GM19035 (cell line): Measurements from ENCODE around the gene VPS54.
A peak's percentile ranks its signal among the peaks of the same experiment; 100 is the strongest.
"Not testable (repeated sequence)": the region's sequence is repeated elsewhere in the genome, so short reads cannot be mapped to it uniquely, and the experiment has no call there.

Experiments
- ATAC-seq: cut with Tn5 transposase; IDR thresholded peaks from one replicate; pipeline ENCODE4 v1.9.1; 2021; ENCODE audit not compliant: unreplicated experiment

Gene VPS54

DNA sequence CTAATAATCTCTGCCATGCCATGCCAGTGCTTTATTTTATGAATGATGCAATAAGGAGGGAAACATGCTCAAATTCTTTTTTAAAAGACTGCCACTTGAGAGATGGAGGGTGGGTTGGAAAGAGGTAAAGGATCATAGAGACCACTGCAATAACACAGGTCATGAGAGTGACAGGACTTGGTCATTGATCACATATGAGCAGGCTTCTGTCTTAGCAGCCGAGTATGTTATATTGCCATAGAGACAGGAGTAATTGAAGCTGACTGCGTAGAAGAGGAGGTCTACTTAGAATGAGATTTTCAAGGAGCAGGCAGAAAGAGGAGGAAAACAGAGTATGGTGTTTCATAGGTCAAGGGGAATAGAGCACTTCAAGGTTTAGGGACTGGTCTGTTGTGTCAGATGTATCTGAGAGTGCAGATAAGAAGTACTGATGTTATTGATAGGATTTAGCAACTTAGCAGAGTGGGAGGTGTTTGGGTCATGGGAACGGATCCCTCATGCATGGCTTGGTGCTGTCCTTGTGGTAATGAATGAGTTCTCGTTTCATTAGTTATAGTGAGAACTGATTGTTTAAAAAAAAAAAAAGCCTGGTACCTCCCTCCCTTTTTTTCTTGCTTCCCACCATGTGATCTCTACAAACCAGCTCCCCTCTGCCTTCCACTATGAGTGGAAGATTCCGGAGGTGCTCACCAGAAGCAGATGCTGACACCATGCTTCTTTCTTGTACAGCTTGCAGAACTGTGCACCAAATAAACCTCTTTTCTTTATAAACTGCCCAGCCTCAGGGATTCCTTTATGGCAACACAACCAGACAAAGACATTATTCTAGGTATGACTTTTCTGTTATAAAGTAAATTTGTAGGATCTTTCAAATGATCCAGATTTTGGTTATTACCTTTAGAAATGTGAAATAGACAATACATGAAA, 144.8 kb downstream of the VPS54 start:
- no peak for ATAC-seq

DNA sequence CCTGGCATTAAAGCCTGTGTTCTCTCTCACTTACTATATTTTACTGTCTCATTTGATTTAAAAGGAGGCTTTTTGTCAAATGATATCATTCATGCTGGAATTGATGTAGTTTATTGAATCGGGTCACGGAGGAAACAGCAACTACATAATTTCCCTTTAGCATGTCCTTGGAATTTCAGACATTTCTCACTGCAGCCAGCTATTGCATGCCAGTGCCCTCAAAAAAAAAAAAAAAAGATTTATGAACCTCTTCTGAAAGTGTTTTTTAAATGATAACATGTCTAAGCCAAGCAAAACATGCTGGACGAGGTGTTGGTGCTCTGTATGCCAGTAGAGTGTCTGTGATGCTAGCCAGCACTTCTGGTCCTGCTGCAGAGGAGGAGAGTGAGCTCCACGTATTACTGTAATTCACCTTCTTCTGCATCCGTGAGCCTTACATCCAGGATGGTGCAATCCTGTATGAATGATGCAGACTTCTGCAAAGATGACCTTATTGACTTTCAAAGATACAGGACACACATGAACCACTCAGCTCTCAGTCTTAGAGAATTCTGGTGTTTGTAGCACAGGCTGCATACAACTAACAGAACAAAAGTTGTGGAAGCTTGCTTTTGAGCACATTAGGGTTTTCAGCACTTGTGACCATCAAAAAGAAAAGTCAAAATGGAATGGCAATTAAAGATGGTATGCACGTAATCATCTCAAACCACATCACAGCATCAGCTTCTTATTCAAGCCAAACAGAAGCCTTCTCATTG, 146.5 kb downstream of the VPS54 start:
- ATAC-seq: no peak

DNA sequence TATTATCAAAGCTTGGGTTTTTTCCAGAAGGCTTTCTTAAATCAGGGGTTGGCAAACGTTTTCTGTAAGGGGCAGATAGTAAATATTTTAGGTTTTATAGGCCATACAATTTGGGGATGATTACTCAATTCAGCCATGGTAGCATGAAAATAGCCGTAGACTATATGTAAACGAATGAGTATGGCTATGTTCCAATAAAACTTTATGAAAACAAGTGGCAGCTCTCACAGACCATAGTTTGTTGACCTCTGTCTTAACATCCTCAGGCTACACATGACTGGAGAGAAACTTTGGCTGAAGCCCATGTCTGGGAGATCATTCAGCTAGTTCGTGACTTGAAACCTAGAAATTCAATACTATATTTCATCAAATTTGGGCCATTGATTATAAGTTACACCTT, 147.4 kb downstream of the VPS54 start:
- no peak for ATAC-seq

DNA sequence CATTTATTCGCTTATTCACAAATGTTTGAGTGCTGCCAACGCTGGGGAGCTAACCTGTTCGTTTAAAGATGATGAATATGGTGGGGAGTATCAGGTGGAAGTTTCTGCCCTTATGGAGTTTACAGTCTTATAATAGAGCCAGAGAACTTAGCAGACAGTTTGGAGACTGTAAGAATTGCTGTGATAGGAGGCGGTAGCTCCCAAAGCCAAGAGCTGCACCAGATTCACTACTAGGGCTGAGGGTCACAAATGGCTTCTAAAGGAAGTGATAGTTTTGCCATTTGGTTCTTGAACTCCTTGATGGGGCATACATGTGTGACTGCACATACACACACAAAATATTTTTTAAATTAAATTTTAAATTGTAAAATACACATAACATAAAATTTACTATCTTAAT, 148.5 kb downstream of the VPS54 start:
- ATAC-seq: no peak

DNA sequence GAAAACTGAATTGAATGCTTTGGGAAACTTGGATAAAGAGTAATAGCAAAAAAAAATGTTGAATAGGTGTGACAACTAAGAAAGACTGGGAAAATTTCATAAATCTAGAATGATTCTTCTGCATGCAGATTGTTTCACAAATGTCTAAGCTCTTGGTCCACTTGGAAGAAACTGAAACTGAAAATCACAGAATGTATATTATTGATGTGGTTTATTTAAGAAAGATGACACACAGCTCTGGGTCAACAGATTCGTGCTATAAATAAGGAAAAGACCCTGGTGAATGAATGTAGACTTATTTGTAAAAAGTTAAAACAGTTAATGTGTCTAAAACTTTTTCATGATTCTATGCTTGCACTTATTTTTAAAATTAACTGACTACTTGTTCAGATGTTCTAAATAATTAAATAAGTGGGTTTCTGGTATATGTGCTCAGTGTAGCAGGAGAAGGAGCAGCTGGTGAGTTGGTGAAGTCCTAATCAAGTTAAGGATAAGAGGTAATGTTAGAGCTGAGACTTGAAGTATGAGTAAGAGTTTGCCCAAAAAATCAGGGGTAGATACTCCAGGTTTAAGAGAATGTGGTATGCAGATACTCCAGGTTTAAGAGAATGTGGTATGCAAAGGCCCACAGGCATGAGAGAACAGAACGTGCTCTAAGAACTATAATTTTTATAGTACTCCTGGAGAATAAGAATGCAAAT, 153.1 kb downstream of the VPS54 start:
- ATAC-seq: peak; percentile 61

DNA sequence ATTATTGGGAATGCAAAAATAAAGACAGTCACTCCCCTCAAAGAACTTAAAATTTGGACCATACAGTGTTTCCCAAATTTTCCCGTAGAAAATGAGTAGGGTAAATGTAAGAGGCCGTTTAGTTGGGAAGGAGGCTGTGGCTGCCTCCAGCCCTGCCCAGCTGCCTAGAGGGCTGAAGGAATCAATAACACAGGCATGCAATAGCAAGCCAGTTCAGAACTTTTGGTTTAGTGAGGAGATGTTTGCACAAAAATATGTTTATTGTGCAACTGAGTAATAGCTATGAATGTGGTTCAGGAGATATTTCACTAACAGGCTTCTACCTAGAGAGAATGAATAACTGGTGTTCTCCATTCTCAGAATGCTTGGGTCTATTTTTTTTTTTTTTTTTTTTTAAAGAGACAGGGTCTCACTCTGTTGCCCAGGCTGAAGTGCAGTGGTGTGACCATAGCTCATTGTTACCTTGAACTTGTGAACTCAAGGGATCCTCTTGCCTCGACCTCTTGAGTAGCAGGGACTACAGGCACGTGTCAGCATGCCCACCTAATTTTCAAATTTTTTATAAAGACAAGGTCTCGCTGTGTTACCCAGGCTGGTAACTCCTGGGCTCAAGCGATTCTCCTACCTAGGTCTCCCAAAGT, 153.9 kb downstream of the VPS54 start:
- no peak for ATAC-seq

DNA sequence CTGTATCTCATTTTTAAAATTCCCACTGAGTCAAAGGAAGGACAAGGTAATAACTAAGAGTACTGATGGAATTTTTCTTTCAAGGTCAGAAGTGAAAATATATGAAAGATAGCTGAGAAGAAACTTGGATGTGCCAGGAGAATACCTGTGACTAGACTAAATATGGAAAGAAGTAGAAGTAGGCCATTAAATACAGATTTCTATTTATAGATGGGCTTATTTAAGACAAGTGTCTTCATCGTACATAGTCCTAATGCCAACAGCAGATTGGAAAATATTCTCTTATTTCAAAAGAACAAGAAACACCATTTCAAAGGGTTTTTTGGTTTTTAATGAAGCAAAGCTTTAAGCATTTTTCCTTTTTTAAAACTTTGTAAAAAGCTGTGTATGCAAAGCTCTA, 155.5 kb downstream of the VPS54 start:
- ATAC-seq: no peak

DNA sequence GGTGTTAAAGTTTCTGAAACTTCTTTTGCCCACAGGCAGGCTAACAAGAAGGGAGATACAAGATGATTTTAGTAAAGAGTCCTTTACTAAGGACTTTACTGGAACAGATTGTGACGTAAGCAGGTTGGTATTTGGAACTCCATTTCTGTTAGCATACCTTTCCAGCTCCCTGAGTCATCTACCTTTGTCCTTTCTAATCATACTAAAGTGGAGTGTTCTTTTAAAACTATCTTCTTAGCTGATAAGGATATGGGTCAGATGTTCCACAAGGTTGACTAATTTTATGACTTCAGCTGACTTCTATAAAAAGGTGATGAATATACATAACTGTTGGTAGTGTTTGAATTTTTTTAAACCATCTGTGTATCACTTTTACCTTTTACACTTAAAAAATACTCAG, 156.4 kb downstream of the VPS54 start:
- no peak for ATAC-seq

DNA sequence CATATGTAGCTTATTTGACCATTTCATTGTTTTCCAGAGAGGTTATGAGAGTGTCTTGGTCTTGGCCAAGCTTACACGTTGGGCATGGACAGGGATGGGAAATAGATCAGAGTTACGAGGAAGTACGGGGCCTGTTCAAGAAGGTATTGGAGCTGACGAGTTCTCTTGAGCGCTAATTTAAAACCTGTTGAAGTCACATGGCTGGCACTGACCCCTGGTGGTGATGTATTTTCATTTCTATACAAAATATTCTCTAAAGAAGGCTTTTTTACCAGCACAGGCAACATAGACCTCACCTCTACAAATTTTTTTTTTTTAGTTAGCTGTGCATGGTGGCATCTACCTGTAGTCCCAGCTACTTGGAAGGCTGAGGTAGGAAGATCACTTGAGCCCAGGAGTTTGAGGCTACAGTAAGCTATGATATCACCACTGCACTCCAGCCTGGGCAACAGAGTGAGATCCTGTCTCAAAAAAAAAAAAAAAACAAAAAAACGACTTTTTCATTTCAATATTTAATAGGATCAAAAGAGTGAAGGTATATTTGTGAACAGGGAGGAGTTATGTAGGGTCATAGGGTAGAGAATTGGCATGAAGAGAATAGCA, 157.9 kb downstream of the VPS54 start:
- ATAC-seq: no peak

DNA sequence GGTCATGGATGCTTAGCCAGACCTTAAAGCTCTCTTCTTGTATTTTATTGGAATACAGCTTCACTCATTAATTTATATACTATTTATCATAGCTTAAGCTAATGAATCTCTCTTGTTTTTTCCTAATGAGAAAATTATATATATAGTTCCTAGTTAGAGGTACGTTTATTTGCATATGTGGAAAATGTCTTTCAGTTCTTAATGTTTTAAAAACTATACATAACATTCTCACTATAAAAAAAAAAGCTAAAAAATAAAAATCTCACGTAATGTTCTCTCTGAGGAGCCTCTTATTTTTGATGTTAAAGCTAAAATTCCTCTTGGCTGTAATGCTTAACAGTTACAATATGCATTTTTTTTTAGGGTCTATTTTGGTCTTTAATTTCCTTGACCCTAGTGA, 160.9 kb downstream of the VPS54 start:
- ATAC-seq: no peak

DNA sequence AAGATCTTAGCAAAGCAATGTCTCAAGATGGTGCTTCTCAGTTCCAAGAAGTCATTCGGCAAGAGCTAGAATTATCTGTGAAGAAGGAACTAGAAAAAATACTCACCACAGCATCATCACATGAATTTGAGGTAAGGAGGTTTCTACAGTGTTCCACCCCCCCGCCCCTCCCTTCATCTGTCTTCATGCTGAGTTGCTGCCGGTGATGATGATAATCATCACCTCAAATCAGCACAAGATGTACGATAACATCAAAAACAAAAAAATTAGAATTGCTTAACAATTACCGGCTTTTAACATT, 163.0 kb downstream of the VPS54 start:
- no peak for ATAC-seq

DNA sequence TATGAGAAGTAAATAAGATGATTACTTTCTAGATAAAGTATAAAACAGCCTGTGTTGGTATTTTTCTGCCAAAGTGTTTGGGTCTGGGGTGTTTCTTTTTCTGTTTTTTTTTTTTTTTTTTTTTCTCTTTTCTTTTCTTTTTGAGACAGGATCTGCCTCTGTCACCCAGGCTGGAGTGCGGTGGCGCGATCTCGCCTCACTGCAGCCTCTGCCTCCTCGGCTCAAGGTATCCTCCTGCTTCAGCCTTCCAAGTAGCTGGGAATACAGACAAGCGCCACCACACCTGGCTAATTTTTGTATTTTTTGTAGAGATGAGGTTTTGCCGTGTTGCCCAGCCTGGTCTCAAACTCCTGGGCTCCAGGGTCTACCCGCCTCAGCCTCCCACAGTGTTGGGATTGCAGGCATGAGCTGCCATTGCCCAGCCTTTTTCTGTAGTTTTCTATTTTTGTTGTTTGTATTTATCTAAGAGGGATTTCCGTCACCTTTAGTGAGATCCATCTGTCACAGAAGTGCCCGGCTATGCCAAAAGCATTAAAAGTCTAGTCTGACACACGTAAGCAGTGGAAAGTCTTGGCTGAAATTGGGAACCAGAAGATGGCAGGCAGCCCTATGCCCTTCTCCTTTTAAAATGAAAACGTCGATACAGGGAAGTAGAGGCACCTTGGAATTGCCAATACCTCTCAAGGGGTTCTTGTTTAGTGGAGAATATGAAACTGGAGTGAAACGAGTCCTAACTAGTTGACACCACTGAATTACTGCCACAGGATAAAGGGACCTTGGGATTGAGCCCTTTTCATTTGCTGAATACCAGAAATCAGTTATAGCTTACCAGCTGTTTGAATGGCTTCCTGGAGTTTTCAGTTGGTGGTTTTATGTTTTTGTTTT, 163.6 kb downstream of the VPS54 start:
- ATAC-seq: no peak

DNA sequence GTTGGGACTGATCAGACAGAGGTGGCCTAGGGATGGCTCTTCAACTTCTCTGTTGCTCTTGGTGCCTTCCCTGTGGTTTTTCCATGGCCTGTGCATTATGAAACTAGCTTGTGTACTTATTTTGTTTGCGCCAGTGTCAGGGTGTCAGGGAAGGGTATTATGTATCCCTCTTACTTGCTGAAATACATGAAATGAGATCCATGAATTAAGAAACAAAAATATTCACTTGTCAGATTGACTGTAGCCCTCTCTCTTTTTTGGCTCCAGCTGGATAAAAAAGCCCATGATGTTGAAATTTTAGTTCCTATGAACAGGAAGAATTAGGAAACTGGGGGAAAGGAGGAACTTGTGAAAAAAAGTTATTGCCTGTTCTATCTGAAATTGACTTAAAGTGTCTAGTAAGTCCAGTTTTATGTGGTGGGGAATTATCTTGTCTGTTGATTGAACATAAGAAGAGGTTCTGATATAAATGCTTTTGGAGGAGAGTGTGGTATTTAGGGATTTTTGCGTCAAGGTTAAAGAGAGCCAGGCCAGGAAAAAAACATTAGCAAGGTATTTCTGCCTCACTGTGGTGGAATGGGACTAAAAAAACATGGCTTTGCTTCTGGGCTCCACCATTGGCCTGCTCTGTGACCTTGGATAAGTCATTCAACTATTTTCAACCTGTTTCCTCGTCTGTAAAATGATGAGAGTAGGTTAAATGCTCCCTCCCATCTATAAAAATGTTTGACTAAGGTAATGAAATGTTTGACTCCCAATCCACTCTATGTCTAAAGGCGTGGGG, 165.5 kb downstream of the VPS54 start:
- no peak for ATAC-seq

DNA sequence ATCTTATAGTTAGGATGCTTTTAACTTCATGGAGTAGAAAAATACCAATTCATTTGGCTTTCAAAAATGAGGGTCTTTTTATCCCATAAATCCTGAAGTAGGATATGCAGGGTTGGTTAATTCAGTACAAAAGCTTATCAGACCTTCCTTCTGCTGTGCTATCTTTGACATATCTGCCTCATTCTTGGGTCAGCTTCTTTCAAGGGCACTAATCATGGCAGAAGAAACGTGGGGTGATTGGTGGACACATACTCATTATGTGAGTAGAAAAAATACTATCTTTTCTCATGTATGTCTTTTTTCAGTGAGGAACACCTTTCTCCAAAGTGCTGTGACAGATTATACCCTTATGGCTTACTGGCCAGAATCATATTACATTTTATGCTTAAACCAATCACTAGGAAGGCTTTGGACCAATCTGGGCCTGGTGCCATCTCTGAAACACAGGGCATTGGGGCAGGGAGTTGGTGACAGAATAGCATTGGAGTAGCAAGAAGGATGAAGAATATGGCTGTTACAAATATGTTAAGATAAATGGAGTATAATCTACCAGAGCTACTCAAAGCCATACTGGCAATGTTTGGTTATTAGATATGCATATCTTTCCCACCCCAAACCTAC, 167.4 kb downstream of the VPS54 start:
- no peak for ATAC-seq

DNA sequence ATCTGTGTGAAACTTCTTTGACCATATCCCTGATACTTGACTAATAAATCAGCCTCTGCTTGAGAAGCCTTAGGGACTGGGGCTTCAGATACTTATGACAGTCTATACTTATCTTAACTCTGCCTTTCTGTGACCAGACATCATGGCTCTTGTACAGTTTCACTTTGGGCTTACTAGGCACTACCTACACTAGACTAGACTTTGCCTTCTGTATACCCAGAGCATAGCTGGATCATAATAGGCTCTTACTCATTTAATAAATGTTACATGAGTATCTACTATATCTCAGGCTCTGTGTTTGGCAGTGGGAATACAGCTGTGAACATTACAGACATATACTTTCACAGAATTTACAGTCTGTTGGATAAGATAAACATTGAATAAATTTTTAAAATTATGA, 168.6 kb downstream of the VPS54 start:
- ATAC-seq: no peak

DNA sequence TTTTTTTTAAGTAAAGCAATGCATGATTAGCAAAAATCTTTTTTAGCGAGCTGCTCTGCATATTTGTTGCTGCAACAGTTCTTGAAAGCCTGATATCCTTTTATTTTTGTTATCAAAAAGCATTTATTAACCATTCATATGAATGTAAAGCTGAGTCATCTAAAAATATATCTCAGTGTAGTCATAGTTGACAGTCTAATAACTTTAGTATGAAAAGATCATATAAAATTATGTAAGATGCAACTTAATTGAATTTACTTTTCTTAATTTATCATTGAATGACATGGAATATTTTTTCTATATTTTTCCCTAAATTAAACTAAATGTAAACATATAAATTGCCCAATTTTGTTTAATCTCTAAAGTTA, 169.0 kb downstream of the VPS54 start:
- ATAC-seq: no peak

DNA sequence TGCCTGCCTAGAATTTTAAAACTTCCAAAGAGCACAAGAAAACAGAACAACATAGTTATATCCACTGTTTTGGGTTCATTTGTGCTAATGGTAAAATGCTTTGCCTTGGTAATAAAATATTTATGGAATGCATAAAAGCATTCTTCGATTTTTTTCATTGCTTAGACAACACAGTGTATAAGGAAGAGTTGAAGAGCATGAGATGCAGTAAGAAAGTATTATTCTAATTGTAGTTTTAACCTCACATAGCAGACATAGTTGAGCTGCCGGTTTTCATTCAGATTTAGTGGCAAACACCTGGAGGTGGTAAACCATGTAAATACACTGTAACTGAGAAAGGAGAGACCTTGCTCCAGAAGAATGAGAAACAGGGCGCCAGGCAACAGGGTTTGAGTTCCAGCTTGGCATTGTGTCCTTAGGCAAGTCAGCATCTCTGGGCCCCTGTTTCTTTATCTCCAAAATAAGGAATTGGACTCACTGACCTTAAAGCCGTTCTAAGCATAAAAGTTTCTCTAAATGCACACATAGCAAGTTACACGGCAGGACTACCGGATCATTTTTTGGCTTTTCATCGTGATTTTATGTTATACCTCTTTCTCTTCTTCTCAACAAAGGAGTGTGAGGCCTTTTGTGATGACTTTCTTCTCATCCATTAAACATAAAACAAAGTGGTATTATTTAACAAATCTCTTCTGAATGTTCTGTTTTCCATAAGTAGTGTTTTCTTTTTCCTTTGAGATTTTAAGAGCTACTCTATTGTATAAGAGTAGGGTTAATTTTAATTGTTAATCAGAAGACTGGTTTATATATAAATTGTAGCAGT, 169.6 kb downstream of the VPS54 start:
- no peak for ATAC-seq

DNA sequence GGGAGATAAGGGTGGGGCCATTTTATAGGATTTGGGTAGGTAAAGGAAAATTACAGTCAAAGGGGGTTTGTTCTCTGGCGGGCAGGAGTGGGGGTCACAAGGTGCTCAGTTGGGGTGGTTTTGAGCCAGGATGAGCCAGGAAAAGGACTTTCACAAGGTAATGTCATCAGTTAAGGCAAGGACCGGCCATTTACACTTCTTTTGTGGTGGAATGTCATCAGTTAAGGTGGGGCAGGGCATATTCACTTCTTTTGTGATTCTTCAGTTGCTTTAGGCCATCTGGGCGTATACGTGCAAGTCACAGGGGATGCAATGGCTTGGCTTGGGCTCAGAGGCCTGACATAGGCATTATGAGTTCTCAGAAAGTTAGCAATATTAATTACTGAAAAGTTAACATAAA, 171.7 kb downstream of the VPS54 start:
- ATAC-seq: not testable (repeated sequence)
